ENCODE data around the gene AUTS2. TPM values are rescaled to one million over a fixed set of nuclear protein-coding genes. Genes with fewer than 3 reads are reported as not detected.

The AUTS2 gene
- total RNA-seq, 1 donor from 2014 or later, result 0.20 TPM

- DNase-seq (ENCODE audit: low read depth, low spot score), result no peak
Observed at GRCh38 chr7:69684369-69685292, 86.4 kb downstream of the AUTS2 start.

GRCh38 chr7:69685293-69685631, 87.0 kb downstream of the AUTS2 start:
- DNase-seq (ENCODE audit: low read depth, low spot score), result no peak

GRCh38 chr7:69686366-69686765, 88.1 kb downstream of the AUTS2 start:
- no peak for DNase-seq (ENCODE audit: low read depth, low spot score)

- DNase-seq (ENCODE audit: low read depth, low spot score), result no peak
Observed at GRCh38 chr7:69687739-69688433, 89.6 kb downstream of the AUTS2 start.

GRCh38 chr7:69690329-69690728, 92.1 kb downstream of the AUTS2 start:
- DNase-seq (ENCODE audit: low read depth, low spot score), result no peak

- DNase-seq (ENCODE audit: low read depth, low spot score), result no peak
Observed at GRCh38 chr7:69691327-69691726, 93.1 kb downstream of the AUTS2 start.

- no peak for DNase-seq (ENCODE audit: low read depth, low spot score)
Observed at GRCh38 chr7:69691734-69692133, 93.5 kb downstream of the AUTS2 start.

GRCh38 chr7:69692611-69693010, 94.3 kb downstream of the AUTS2 start:
- DNase-seq (ENCODE audit: low read depth, low spot score), result no peak

GRCh38 chr7:69693042-69693441, 94.8 kb downstream of the AUTS2 start:
- no peak for DNase-seq (ENCODE audit: low read depth, low spot score)

GRCh38 chr7:69696054-69696591, 97.8 kb downstream of the AUTS2 start:
- no peak for DNase-seq (ENCODE audit: low read depth, low spot score)

- DNase-seq (ENCODE audit: low read depth, low spot score), result no peak
Observed at GRCh38 chr7:69696686-69697685, 98.7 kb downstream of the AUTS2 start.

- DNase-seq (ENCODE audit: low read depth, low spot score), result no peak
Observed at GRCh38 chr7:69698109-69698825, 100.0 kb downstream of the AUTS2 start.

- DNase-seq (ENCODE audit: low read depth, low spot score), result no peak
Observed at GRCh38 chr7:69699931-69700330, 101.7 kb downstream of the AUTS2 start.

GRCh38 chr7:69700331-69700730, 102.1 kb downstream of the AUTS2 start:
- DNase-seq (ENCODE audit: low read depth, low spot score), result no peak

GRCh38 chr7:69701288-69701687, 103.0 kb downstream of the AUTS2 start:
- no peak for DNase-seq (ENCODE audit: low read depth, low spot score)

GRCh38 chr7:69702357-69702756, 104.1 kb downstream of the AUTS2 start:
- DNase-seq (ENCODE audit: low read depth, low spot score), result no peak

- DNase-seq (ENCODE audit: low read depth, low spot score), result no peak
Observed at GRCh38 chr7:69703099-69703498, 104.8 kb downstream of the AUTS2 start.

GRCh38 chr7:69706070-69706469, 107.8 kb downstream of the AUTS2 start:
- no peak for DNase-seq (ENCODE audit: low read depth, low spot score)

GRCh38 chr7:69708857-69709256, 110.6 kb downstream of the AUTS2 start:
- no peak for DNase-seq (ENCODE audit: low read depth, low spot score)

- DNase-seq (ENCODE audit: low read depth, low spot score), result no peak
Observed at GRCh38 chr7:69710768-69711438, 112.6 kb downstream of the AUTS2 start.

Measured in pulmonary artery endothelial cell (primary cell).